Right lung (tissue), 10 donors: ENCODE data around the gene HEPH. TPM values are rescaled to one million over a fixed set of nuclear protein-coding genes. Genes with fewer than 3 reads are reported as not detected.
"Not testable (repeated sequence)": the region's sequence is repeated elsewhere in the genome, so short reads cannot be mapped to it uniquely, and the experiment has no call there.

Experiments
- DNase-seq, 2 donors: peaks; one replicate each; pipeline ENCODE4 v3.0.0-alpha.2; 2013
- long read RNA-seq, 8 donors: transcript quantifications; one replicate each; lab custom pipeline, GENCODE V29; 2026
- polyA plus RNA-seq, 5 donors: library from polyadenylated mRNA; unstranded; fragments of 120-200 nt; gene quantifications; one replicate each; pipeline versions ENCODE4 v1.2.1 to v1.2.3, GENCODE V29; 2013; ENCODE audit warnings: inconsistent platforms in 1 of 5, low replicate concordance in 1 of 5; ENCODE audit not compliant: insufficient read length in 5 of 5, insufficient read depth in 1 of 5

Gene HEPH, protein sequence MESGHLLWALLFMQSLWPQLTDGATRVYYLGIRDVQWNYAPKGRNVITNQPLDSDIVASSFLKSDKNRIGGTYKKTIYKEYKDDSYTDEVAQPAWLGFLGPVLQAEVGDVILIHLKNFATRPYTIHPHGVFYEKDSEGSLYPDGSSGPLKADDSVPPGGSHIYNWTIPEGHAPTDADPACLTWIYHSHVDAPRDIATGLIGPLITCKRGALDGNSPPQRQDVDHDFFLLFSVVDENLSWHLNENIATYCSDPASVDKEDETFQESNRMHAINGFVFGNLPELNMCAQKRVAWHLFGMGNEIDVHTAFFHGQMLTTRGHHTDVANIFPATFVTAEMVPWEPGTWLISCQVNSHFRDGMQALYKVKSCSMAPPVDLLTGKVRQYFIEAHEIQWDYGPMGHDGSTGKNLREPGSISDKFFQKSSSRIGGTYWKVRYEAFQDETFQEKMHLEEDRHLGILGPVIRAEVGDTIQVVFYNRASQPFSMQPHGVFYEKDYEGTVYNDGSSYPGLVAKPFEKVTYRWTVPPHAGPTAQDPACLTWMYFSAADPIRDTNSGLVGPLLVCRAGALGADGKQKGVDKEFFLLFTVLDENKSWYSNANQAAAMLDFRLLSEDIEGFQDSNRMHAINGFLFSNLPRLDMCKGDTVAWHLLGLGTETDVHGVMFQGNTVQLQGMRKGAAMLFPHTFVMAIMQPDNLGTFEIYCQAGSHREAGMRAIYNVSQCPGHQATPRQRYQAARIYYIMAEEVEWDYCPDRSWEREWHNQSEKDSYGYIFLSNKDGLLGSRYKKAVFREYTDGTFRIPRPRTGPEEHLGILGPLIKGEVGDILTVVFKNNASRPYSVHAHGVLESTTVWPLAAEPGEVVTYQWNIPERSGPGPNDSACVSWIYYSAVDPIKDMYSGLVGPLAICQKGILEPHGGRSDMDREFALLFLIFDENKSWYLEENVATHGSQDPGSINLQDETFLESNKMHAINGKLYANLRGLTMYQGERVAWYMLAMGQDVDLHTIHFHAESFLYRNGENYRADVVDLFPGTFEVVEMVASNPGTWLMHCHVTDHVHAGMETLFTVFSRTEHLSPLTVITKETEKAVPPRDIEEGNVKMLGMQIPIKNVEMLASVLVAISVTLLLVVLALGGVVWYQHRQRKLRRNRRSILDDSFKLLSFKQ
- polyA plus RNA-seq = 10 to 100 TPM; 30.7 to 56.5 (median 49.3) TPM
- long read RNA-seq, donor 1, full-length matches to known transcripts = 3 of 3 reads
- long read RNA-seq, donor 1, partial matches to known transcripts = 0 of 3 reads
- long read RNA-seq, donor 1, other reads (novel, unspliced or antisense) = 0 of 3 reads
- long read RNA-seq, donor 2, partial matches to known transcripts = 6 of 8 reads
- long read RNA-seq, donor 2, other reads (novel, unspliced or antisense) = 0 of 8 reads
- long read RNA-seq, donor 3, full-length matches to known transcripts = 4 of 4 reads
- long read RNA-seq, donor 3, partial matches to known transcripts = 0 of 4 reads
- long read RNA-seq, donor 3, other reads (novel, unspliced or antisense) = 0 of 4 reads
- long read RNA-seq, donor 4, partial matches to known transcripts = 0 of 3 reads
- long read RNA-seq, donor 4, other reads (novel, unspliced or antisense) = 0 of 3 reads
- long read RNA-seq, donor 5, full-length matches to known transcripts = 4 of 21 reads
- long read RNA-seq, donor 5, partial matches to known transcripts = 17 of 21 reads
- long read RNA-seq, donor 5, other reads (novel, unspliced or antisense) = 0 of 21 reads
- long read RNA-seq, donor 6, full-length matches to known transcripts = 3 of 3 reads
- long read RNA-seq, donor 6, partial matches to known transcripts = 0 of 3 reads
- long read RNA-seq, donor 6, other reads (novel, unspliced or antisense) = 0 of 3 reads
- long read RNA-seq, donor 7, partial matches to known transcripts = 0 of 1 reads
- long read RNA-seq, donor 7, other reads (novel, unspliced or antisense) = 0 of 1 reads
- long read RNA-seq, donor 8, partial matches to known transcripts = 8 of 8 reads
- long read RNA-seq, donor 8, other reads (novel, unspliced or antisense) = 0 of 8 reads

DNA sequence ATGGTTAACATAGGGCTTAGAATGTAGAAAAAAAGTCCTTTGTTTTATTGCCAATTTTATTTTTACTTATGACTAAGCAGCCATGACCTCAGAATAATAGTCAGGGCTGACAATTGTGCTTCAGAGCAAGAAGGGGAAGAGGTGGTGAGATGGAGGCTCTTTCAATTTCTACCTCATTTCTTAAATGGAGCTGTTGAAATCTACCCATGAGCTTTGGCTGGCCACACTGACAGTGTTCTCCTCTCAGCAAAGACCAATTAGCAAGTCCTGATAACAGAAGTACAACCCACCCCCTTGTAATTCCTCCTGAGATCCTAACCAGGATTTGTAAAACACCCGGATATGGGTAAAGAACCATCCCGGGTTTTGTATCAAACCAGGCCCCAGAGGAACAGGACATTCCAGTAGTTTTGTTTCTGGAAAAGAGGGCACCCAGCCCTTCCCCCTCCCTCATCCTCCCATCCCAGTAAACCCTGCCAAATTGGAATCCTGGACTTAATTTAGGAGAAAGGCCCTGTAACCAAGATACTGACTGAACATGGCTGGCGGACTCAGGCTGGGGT lies at the start of gene HEPH:
Gene HEPH (plus strand): TSS at position 399 of the 563 bp plus-strand sequence. CDS start 6,324 bp downstream, outside the sequence.
- peak; percentile 16 to 24 for DNase-seq

- not testable (repeated sequence) for DNase-seq
These were observed 45.3 kb upstream of the HEPH start for GRCh38 chrX:66118722-66119121.

GRCh38 chrX:66121354-66121753 lies 42.7 kb upstream of the HEPH start:
- not testable (repeated sequence) for DNase-seq

DNA sequence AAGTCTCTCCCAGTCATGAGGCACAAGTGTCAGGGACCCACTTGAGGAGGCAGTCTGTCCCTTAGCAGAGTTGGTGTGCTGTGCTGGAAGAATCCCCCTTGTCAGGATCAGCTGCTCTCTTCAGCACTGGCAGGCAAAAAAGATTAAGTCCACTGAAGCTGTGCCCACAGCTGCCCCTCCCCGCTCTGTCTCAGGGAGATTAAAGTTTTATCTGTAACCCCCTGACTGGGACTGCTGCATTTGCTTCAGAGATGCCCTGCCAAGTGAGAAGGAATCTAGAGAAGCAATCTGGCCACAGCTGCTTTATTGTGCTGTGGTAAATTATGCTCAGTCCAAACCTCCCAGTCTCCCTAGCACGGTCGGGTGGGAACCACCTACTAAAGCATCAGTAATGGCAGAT lies 37.4 kb upstream of the HEPH start:
- no peak for DNase-seq

DNA sequence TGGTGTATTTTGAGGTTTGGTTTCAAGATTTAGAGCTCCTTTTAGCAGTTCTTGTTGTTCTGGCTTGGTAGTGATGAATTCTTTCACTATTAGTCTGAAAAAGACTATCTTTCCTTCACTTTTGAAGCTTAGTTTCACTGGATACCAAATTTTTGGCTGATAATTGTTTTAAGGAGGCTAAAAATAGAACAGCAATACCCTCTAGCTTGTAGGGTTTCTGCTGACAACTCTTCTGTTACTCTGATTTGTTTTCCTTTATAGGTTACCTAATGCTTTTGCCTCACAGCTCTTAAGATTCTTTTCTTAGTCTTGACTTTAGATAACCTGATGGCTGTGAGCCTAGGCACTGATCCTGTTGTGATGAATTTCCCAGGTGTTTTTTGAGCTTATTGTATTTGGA lies 33.6 kb upstream of the HEPH start:
- no peak for DNase-seq

- DNase-seq = not testable (repeated sequence)
These were observed 28.8 kb upstream of the HEPH start for GRCh38 chrX:66135284-66135683.

GRCh38 chrX:66142351-66142750 lies 21.7 kb upstream of the HEPH start:
- DNase-seq = no peak

GRCh38 chrX:66144258-66144657 lies 19.8 kb upstream of the HEPH start:
- no peak for DNase-seq

- DNase-seq = no peak
These were observed 14.5 kb upstream of the HEPH start for GRCh38 chrX:66149519-66149918.

DNA sequence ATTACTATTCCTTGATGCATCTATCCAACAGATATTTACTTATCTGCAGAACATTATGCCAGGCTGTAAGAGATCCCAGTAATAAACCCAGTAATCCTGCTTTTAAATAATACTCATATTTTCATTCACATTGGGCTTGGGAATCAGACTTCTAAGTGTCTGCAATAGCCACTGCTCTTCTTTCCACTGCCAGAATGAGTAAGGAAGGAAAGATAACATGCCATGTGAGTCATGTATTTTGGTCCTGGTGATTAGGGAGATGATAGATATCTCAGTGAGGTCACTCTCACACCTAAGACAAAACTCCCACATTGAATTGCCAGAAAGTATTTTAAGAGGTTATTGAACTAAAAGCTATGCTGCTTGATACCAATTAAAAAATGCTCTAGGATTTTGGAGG lies 13.9 kb upstream of the HEPH start:
- DNase-seq = no peak

DNA sequence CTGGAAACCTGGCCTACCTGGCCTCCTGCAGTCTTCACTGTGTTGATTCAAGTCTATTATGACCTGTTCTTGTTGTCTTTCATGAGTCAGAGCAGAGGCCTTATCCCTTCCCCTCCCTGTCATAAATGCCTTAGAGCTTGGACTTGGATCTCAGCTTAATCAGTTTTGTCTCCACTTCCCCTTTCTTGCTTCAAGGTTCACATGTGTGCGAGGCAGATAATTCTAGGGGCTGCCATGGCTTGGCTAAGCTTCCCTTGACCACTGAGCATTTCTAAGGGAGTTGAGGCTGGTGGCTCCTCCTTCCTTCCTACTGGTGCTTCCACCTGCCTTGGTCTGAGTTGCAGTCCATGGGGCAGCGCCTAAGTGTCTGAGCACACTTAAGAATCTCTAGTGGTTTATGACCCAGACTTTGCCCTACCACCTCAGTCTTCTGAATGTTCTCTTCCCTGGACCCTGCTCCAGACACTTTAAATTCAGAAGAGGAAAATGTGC lies 1.7 kb upstream of the HEPH start:
- no peak for DNase-seq

GRCh38 chrX:66163447-66163846 lies 600 bp upstream of the HEPH start:
- DNase-seq = no peak

- DNase-seq = peak in 1 of 2 donors; percentile 1
These were observed 423 bp downstream of the HEPH start for GRCh38 chrX:66164470-66164869.

DNA sequence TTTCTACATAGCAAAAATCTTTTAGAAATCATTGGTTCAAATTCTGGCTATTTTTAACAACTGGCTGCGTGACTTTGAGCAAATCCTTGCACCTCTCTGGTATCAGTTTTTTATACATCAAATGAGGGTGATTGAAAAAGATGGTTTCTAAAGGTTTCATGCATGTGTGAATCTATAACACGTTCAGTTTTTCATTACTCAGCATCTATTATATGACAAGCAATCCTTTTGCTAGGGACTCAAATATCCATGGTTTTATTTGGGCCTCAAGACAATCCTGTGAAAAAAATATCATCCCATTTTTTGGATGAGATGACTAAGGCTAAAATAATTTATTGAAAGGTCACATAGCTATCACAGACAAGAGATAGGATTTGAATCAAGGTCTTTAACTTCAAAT lies 884 bp downstream of the HEPH start:
- peak in 1 of 2 donors; percentile 1 for DNase-seq

DNA sequence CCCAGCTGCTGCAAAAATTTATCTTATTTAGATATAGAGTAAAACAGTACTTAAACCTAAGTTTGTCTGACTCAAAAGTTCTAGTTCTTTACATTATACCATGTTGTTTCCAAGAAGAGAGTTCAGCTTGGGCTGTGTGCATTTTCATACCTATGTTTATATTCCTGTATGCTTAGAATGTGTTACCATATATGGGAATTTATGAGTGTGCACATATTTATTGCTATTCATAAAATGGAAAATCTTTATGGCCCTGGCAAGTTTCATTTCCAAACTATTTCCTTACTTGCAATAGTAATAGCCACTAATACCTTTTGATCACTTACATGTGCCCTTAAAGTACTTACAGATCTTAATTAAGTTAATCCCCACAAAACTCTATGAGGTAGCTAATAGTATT lies 2.6 kb downstream of the HEPH start:
- DNase-seq = no peak

GRCh38 chrX:66167431-66167830 lies 3.4 kb downstream of the HEPH start:
- DNase-seq = no peak

GRCh38 chrX:66176134-66176533 lies 12.1 kb downstream of the HEPH start:
- DNase-seq = no peak

DNA sequence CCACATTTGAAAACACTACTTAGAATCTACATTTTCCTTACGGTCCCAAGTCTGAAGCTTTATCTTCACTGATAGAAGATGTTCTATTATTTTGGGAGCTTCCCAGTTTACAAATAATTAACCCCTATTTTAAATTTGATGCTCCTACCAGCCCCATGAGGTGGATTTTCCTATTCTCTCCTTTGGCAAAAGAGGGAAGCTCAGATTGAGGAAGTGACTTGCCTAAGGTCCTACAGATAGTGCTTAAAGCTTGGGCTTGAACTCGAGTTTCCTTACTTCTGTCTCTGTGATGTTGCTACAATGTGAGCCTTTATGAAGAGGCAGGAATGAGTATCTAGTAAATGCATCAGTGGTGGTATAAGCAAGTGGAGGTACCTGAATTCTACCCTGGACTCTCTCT lies 27.5 kb downstream of the HEPH start:
- no peak for DNase-seq

GRCh38 chrX:66193821-66194220 lies 29.8 kb downstream of the HEPH start:
- no peak for DNase-seq
